HCT116 (cell line): ENCODE data around the gene GPM6B. TPM values are rescaled to one million over a fixed set of nuclear protein-coding genes. Genes with fewer than 3 reads are reported as not detected.

Source experiments
- ATAC-seq: fragments of 200-7000 bp; cut with Tn5 transposase; 2 replicates; pipeline ENCODE4 v1.9.1; 2020; ENCODE audit warnings: mild to moderate bottlenecking, moderate library complexity
- BruUV-seq: library from RNA; stranded (reverse); fragments of 400-500 nt; replicated peaks from 2 replicates; lab custom pipeline; 2021; lab: Mats Ljungman, UMichigan
- CTCF ChIA-PET: fragments of 300-600 bp; sonication (Branson Sonifier 250); formaldehyde crosslinking; loops from one replicate; lab custom pipeline; 2021; ENCODE audit warnings: antibody characterized with exemption; lab: Charles Lee
- POLR2A ChIA-PET: fragments of 300-600, 350-600 bp; sonication (Branson Sonifier 250); formaldehyde crosslinking; loops from one replicate; lab custom pipeline; 2021; ENCODE audit warnings: antibody characterized with exemption; lab: Charles Lee
- RAD21 ChIA-PET, 2 experiments: fragments of 300-600 bp; sonication (Branson Sonifier 250); formaldehyde crosslinking; loops; one replicate each; lab custom pipeline; 2023; ENCODE audit warnings: low total read pairs in 2 of 2; ENCODE audit not compliant: uncharacterized antibody in 2 of 2, unreplicated experiment in 2 of 2, low non-redundant PET in 1 of 2; lab: Charles Lee
- DNase-seq: peaks from one replicate; pipeline ENCODE4 v3.0.0-alpha.2; 2010; ENCODE audit warnings: low read depth, low spot score
- H2AFZ ChIP-seq: fragments of 200-600 bp; shearing (Covaris generic), sonication (generic); 2 replicates; pipeline ENCODE4 v1.6.1; 2017; ENCODE audit warnings: low read depth, mixed run types, mixed read lengths, antibody characterized with exemption, low read length; ENCODE audit not compliant: poor library complexity, severe bottlenecking
- H3K27ac ChIP-seq: 2 replicates; pipeline ENCODE4 v1.5.1; 2012; ENCODE audit warnings: low read depth, low read length
- H3K27me3 ChIP-seq: fragments of 200-600 bp; sonication (generic); 2 replicates; pipeline ENCODE4 v1.6.1; 2016; ENCODE audit warnings: mixed run types, low read length, mixed read lengths; ENCODE audit not compliant: insufficient read depth
- H3K36me3 ChIP-seq, 2 experiments: fragments of 200-500 bp in 1 of 2; fragments of 200-600 bp in 1 of 2; sonication (Bioruptor generic) in 1 of 2; sonication (generic) in 1 of 2; 2 replicates each; pipeline versions ENCODE4 v1.5.1 to v1.6.1; 2014 to 2016; ENCODE audit warnings: low read length in 2 of 2, inconsistent platforms in 1 of 2, mixed read lengths in 1 of 2, mixed run types in 1 of 2; ENCODE audit not compliant: insufficient read depth in 2 of 2, control insufficient read depth in 1 of 2
- H3K4me1 ChIP-seq, 2 experiments: fragments of 200-600 bp in 1 of 2; sonication (generic) in 1 of 2; 2 replicates each; pipeline versions ENCODE4 v1.5.1 to v1.6.1; 2012 to 2017; ENCODE audit warnings: low read length in 2 of 2, inconsistent platforms in 1 of 2, mild to moderate bottlenecking in 1 of 2, mixed read lengths in 1 of 2, mixed run types in 1 of 2, moderate library complexity in 1 of 2; ENCODE audit not compliant: insufficient read depth in 2 of 2, control insufficient read depth in 1 of 2
- H3K4me2 ChIP-seq: fragments of 200-600 bp; sonication (generic); 2 replicates; pipeline ENCODE4 v1.6.1; 2017; ENCODE audit warnings: mixed run types, low read length, mixed read lengths
- H3K4me3 ChIP-seq, 2 experiments: fragments of 200-600 bp in 1 of 2; sonication (generic) in 1 of 2; replicated peaks in 1 of 2; 2 replicates each; pipeline ENCODE4 v1.5.1; 2011 to 2016; ENCODE audit warnings: low read length in 2 of 2, control low read depth in 1 of 2, low read depth in 1 of 2, mild to moderate bottlenecking in 1 of 2, mixed read lengths in 1 of 2, mixed run types in 1 of 2
- H3K79me2 ChIP-seq: fragments of 200-600 bp; sonication (generic); 2 replicates; pipeline ENCODE4 v1.6.1; 2017; ENCODE audit warnings: mild to moderate bottlenecking, mixed run types, low read length, moderate library complexity, mixed read lengths; ENCODE audit not compliant: insufficient read depth
- H3K9ac ChIP-seq: fragments of 200-600 bp; sonication (generic); 2 replicates; pipeline ENCODE4 v1.6.1; 2016; ENCODE audit warnings: low read length, mixed read lengths
- H3K9me2 ChIP-seq: fragments of 200-600 bp; sonication (generic), shearing (Covaris generic); 2 replicates; pipeline ENCODE4 v1.6.1; 2017; ENCODE audit warnings: mixed run types, mild to moderate bottlenecking, moderate library complexity; ENCODE audit not compliant: insufficient read depth
- H3K9me3 ChIP-seq, 2 experiments: fragments of 200-500 bp in 1 of 2; fragments of 200-600 bp in 1 of 2; sonication (Bioruptor generic) in 1 of 2; sonication (generic) in 1 of 2; 2 replicates each; pipeline ENCODE4 v1.6.1; 2014 to 2017; ENCODE audit warnings: low read length in 2 of 2, mixed read lengths in 2 of 2, inconsistent platforms in 1 of 2, low read depth in 1 of 2, mild to moderate bottlenecking in 1 of 2, mixed run types in 1 of 2, moderate library complexity in 1 of 2; ENCODE audit not compliant: control insufficient read depth in 1 of 2, insufficient read depth in 1 of 2
- H4K20me1 ChIP-seq: fragments of 200-600 bp; sonication (generic), shearing (Covaris generic); 2 replicates; pipeline ENCODE4 v1.6.1; 2017; ENCODE audit warnings: mixed run types, mild to moderate bottlenecking, moderate library complexity; ENCODE audit not compliant: insufficient read depth
- CTCF ChIP-seq, 3 experiments: fragments of 200-600 bp in 1 of 3; sonication (generic) in 1 of 3; IDR thresholded peaks in 2 of 3; conservative IDR thresholded peaks in 1 of 3; 2 replicates each; pipeline ENCODE4 v1.5.1; 2012 to 2017; ENCODE audit warnings: low read depth in 2 of 3, low read length in 2 of 3, antibody characterized with exemption in 1 of 3, borderline replicate concordance in 1 of 3, control low read depth in 1 of 3, mild to moderate bottlenecking in 1 of 3, mixed read lengths in 1 of 3, mixed run types in 1 of 3, moderate library complexity in 1 of 3; ENCODE audit not compliant: insufficient read depth in 1 of 3
- EGR1 ChIP-seq: IDR thresholded peaks from 2 replicates; pipeline ENCODE4 v1.6.1; 2012; ENCODE audit warnings: low read depth
- ELF1 ChIP-seq: IDR thresholded peaks from 2 replicates; pipeline ENCODE4 v1.6.1; 2012; ENCODE audit warnings: low read depth, borderline replicate concordance
- POLR2AphosphoS5 ChIP-seq: IDR thresholded peaks from 2 replicates; pipeline ENCODE4 v1.6.1; 2011; ENCODE audit warnings: mild to moderate bottlenecking, low read depth, low read length, moderate library complexity
- RAD21 ChIP-seq: IDR thresholded peaks from 2 replicates; pipeline ENCODE4 v1.6.1; 2012; ENCODE audit warnings: low read depth, mild to moderate bottlenecking
- SRF ChIP-seq: IDR thresholded peaks from 2 replicates; pipeline ENCODE4 v1.6.1; 2012; ENCODE audit warnings: low read depth
- ZBTB33 ChIP-seq: IDR thresholded peaks from 2 replicates; pipeline ENCODE4 v1.6.1; 2011; ENCODE audit warnings: mild to moderate bottlenecking, low read length, moderate library complexity; ENCODE audit not compliant: insufficient replicate concordance; ENCODE audit errors: extremely low read depth
- ZFX ChIP-seq: fragments of 450-650 bp; IDR thresholded peaks from 2 replicates; pipeline ENCODE4 v1.6.1; 2017
- ZNF274 ChIP-seq: fragments of 200-500 bp; sonication (Bioruptor generic); IDR thresholded peaks from 2 replicates; pipeline ENCODE4 v1.6.1; 2014; ENCODE audit warnings: mild to moderate bottlenecking, low read depth, low read length, inconsistent platforms
- intact Hi-C: fragments of 100-400 bp; cut with micrococcal nuclease; formaldehyde crosslinking; loops from 2 replicates; pipeline ENCODE4 v1.10.0; 2022
- total RNA-seq: library from RNA; stranded (reverse); gene quantifications from one replicate; pipeline ENCODE4 v1.2.1, GENCODE V29; 2021; ENCODE audit not compliant: unreplicated experiment
- TF ChIP-seq, protein P1 (sequence below): IDR thresholded peaks from 2 replicates; pipeline ENCODE4 v1.6.1; 2012; ENCODE audit warnings: low read depth

Gene GPM6B
- total RNA-seq, 1 experiment from 2014 or later = 0.07 TPM

DNA sequence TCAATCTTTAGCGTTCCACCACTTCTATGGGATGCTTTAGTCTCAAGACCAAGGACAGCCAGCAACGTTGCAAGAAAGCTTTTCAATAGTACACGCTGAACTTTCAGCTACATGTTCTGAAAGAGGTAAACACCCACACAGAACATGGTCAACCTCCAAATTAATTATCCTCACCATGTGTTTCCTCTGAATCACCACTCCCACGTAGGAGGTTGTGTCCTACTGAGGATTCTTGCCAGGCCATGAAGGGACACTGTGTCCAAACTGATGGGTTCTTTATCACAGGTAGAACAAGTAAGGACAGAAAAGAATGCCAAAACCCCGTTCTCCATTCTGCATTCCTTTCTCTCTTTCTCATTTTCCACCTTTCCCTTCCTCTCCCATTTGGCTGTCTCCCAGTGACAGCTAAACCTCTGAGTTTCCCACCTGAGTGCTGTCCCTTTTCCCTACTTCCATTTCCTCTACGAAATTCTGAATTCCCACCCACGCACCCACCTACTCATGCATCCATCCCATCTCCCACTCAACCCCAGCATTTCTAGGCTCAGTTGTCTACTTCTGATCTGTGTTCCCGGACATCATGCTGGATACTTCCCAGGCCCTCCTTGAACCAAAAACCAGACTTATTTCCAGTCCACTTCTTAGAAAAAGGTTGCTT lies 29.0 kb upstream of the GPM6B start:
- Histone ChIP-seq H3K79me2 (no peaks in the 10 kb centered on the region), H3K9me3 (no peaks in the 10 kb centered on the region), H4K20me1 (no peaks in the 10 kb centered on the region), H3K27me3 (no peaks in the 10 kb centered on the region), H3K4me3 (no peak overlapping the region), H3K4me1 (no peaks in the 10 kb centered on the region), H3K4me2 (no peak overlapping the region), H3K9ac (no peak overlapping the region), H3K27ac (no peak overlapping the region), H3K9me2 (no peaks in the 10 kb centered on the region), H3K36me3 (no peaks in the 10 kb centered on the region), H2AFZ (no peak overlapping the region)
- TF ChIP-seq ZNF274 (no peak), ZFX (no peak), RAD21 (no peak), SRF (no peak), CTCF (IDR thresholded peaks at IDR 0.05 in 2 of 3, conservative IDR thresholded peaks at IDR 0.05 in 1 of 3; ENCODE audit: borderline replicate concordance in 1 of 3, insufficient read depth in 1 of 3, low read depth in 2 of 3, low read length in 2 of 3) (no peak), EGR1 (no peak), ELF1 (no peak), ZBTB33 (no peak), POLR2AphosphoS5 (no peak)
- TF ChIP-seq, protein P1, sequence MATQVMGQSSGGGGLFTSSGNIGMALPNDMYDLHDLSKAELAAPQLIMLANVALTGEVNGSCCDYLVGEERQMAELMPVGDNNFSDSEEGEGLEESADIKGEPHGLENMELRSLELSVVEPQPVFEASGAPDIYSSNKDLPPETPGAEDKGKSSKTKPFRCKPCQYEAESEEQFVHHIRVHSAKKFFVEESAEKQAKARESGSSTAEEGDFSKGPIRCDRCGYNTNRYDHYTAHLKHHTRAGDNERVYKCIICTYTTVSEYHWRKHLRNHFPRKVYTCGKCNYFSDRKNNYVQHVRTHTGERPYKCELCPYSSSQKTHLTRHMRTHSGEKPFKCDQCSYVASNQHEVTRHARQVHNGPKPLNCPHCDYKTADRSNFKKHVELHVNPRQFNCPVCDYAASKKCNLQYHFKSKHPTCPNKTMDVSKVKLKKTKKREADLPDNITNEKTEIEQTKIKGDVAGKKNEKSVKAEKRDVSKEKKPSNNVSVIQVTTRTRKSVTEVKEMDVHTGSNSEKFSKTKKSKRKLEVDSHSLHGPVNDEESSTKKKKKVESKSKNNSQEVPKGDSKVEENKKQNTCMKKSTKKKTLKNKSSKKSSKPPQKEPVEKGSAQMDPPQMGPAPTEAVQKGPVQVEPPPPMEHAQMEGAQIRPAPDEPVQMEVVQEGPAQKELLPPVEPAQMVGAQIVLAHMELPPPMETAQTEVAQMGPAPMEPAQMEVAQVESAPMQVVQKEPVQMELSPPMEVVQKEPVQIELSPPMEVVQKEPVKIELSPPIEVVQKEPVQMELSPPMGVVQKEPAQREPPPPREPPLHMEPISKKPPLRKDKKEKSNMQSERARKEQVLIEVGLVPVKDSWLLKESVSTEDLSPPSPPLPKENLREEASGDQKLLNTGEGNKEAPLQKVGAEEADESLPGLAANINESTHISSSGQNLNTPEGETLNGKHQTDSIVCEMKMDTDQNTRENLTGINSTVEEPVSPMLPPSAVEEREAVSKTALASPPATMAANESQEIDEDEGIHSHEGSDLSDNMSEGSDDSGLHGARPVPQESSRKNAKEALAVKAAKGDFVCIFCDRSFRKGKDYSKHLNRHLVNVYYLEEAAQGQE = no peak
- intact Hi-C loops = no loop called here
- POLR2A ChIA-PET = interaction anchor here (0.7 kb wide), 1 partner anchor 200 kb away, joined by 7 read pairs; no protein-coding TSS in a partner anchor
- ATAC-seq = no peak
- no peak for DNase-seq
- RAD21 ChIA-PET = no interaction called here
- CTCF ChIA-PET = no interaction called here
- no TSS peak for BruUV-seq
